Fibroblast of skin of left biceps (primary cell): ENCODE data around the gene RDH16.
A peak's percentile ranks its signal among the peaks of the same experiment; 100 is the strongest.
"Not testable (repeated sequence)": the region's sequence is repeated elsewhere in the genome, so short reads cannot be mapped to it uniquely, and the experiment has no call there.

Experiments used
- DNase-seq, 2 experiments: peaks; one replicate each; pipeline ENCODE4 v3.0.0-alpha.2; 2013; ENCODE audit warnings: low read depth in 2 of 2

RDH16 gene

GRCh38 chr12:56989861-56990610, 32.6 kb upstream of the RDH16 start:
- DNase-seq: no peak

- no peak for DNase-seq
Measured at GRCh38 chr12:56988207-56988739, 30.9 kb upstream of the RDH16 start.

GRCh38 chr12:56987551-56988053, 30.2 kb upstream of the RDH16 start:
- peak; percentile 30 to 36 for DNase-seq

GRCh38 chr12:56987011-56987410, 29.6 kb upstream of the RDH16 start:
- DNase-seq: no peak

- DNase-seq: not testable (repeated sequence)
Measured at GRCh38 chr12:56985714-56986113, 28.3 kb upstream of the RDH16 start.

- DNase-seq: no peak
Measured at GRCh38 chr12:56983386-56983785, 26.0 kb upstream of the RDH16 start.

- not testable (repeated sequence) for DNase-seq
Measured at GRCh38 chr12:56982578-56983236, 25.3 kb upstream of the RDH16 start.

GRCh38 chr12:56980941-56981530, 23.6 kb upstream of the RDH16 start:
- DNase-seq: no peak

GRCh38 chr12:56980268-56980667, 22.9 kb upstream of the RDH16 start:
- DNase-seq: no peak

- DNase-seq: no peak
Measured at GRCh38 chr12:56979628-56980027, 22.2 kb upstream of the RDH16 start.

- no peak for DNase-seq
Measured at GRCh38 chr12:56978397-56979138, 21.2 kb upstream of the RDH16 start.

- DNase-seq: not testable (repeated sequence)
Measured at GRCh38 chr12:56977361-56977760, 20.0 kb upstream of the RDH16 start.

GRCh38 chr12:56974224-56974623, 16.8 kb upstream of the RDH16 start:
- DNase-seq: not testable (repeated sequence)

- not testable (repeated sequence) for DNase-seq
Measured at GRCh38 chr12:56968910-56969309, 11.5 kb upstream of the RDH16 start.

- DNase-seq: not testable (repeated sequence)
Measured at GRCh38 chr12:56965997-56966642, 8.7 kb upstream of the RDH16 start.

- not testable (repeated sequence) for DNase-seq
Measured at GRCh38 chr12:56965124-56965523, 7.7 kb upstream of the RDH16 start.

GRCh38 chr12:56963557-56963956, 6.1 kb upstream of the RDH16 start:
- not testable (repeated sequence) for DNase-seq

- not testable (repeated sequence) for DNase-seq
Measured at GRCh38 chr12:56962247-56962646, 4.8 kb upstream of the RDH16 start.

- no peak for DNase-seq
Measured at GRCh38 chr12:56958422-56958821, 1.0 kb upstream of the RDH16 start.

- DNase-seq: no peak
Measured at GRCh38 chr12:56955631-56956256, 1.7 kb downstream of the RDH16 start.

- no peak for DNase-seq
Measured at GRCh38 chr12:56954958-56955355, 2.5 kb downstream of the RDH16 start.
